ENCODE measurements around the gene AKAP10. TPM values are rescaled to one million over a fixed set of nuclear protein-coding genes. Genes with fewer than 3 reads are reported as not detected.

Gene AKAP10
- total and polyA plus RNA-seq, 2 donors (not counting 1 experiment from before 2014, with no cell fraction given) = 20.6 to 71.2 TPM

- Histone ChIP-seq H2AFZ (ENCODE audit: insufficient read depth, low read depth, low read length, poor library complexity, severe bottlenecking) (no peak overlapping the region), H3K4me2 (replicated peaks; ENCODE audit: low read depth, low read length, poor library complexity, severe bottlenecking) (no peak overlapping the region), H3K4me1 (ENCODE audit: control insufficient read depth in 2 of 2, insufficient read depth in 2 of 2, low read length in 2 of 2) (no peaks in the 10 kb centered on the region), H3K27ac (ENCODE audit: low read length in 2 of 2) (no peak overlapping the region), H3K27me3 (replicated peaks in 1 of 4; ENCODE audit: control extremely low read depth in 1 of 4, control insufficient read depth in 3 of 4, insufficient read depth in 4 of 4, low read length in 3 of 4) (no peaks in the 10 kb centered on the region), H3K4me3 (ENCODE audit: control extremely low read depth in 1 of 5, extremely low read depth in 1 of 5, insufficient read depth in 1 of 5, low read depth in 2 of 5, low read length in 4 of 5) (no peak overlapping the region), H3K79me2 (ENCODE audit: control insufficient read depth, insufficient read depth, low read length) (no peaks in the 10 kb centered on the region), H3K36me3 (replicated peaks in 1 of 2; ENCODE audit: control extremely low read depth in 1 of 2, control insufficient read depth in 1 of 2, extremely low read depth in 1 of 2, insufficient read depth in 2 of 2, low read length in 1 of 2) (peaks cover 17 to 51% of the 10 kb centered on the region in 2 experiments), H3K9me3 (ENCODE audit: control extremely low read depth in 1 of 3, control insufficient read depth in 2 of 3, insufficient read depth in 1 of 3, low read length in 2 of 3) (no peaks in the 10 kb centered on the region), H3K9ac (ENCODE audit: low read length) (no peak overlapping the region), H4K20me1 (ENCODE audit: control insufficient read depth, insufficient read depth, low read length, poor library complexity, severe bottlenecking) (no peaks in the 10 kb centered on the region)
- TF ChIP-seq EZH2 (IDR thresholded peaks at IDR 0.05; ENCODE audit: borderline replicate concordance, insufficient read depth, low read depth, low read length, poor library complexity, severe bottlenecking) (no peak), CTCF (IDR thresholded peaks at IDR 0.05) (no peak)
- WGBS (ENCODE audit: insufficient coverage) = 77% methylated on average over 4 of the region's 5 CpGs
- intact Hi-C loops (cut with micrococcal nuclease) = no loop called here
- H3K27me3 Mint-ChIP-seq = no peaks in the 10 kb centered on the region
- H3K27ac Mint-ChIP-seq = no peak overlapping the region
- no peak overlapping the region for H3K4me3 Mint-ChIP-seq
- ChIA-PET CTCF (no interaction called here), POLR2A (no interaction called here)
- DNase-seq (no peak), ATAC-seq (ENCODE audit: low read depth) (no peak)
- no peaks in the 10 kb centered on the region for H3K9me3 Mint-ChIP-seq (ENCODE audit: insufficient read depth)
- H3K4me1 Mint-ChIP-seq = no peaks in the 10 kb centered on the region
Observed at GRCh38 chr17:19905502-19905901, 72.1 kb downstream of the AKAP10 start.

DNA sequence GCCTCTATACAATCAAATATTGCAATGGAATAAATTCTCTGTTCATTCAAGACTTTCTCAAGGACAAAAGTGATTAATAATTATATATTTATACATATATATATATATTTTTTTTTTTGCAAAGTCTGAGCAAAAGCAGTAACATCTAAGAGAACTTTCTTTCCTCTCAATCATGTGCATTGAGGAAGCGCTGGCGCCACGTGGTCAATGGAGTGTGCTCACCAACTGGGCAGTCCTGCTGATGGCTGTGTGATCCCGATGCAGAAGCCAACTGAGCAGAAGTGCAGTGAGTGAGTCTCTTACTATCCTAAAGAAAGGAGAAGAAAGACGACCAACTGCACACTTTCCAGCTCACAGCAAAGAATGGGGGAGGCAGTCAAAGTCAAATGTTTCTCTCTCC, 72.7 kb downstream of the AKAP10 start:
- Mint-ChIP-seq H3K4me3 (no peak overlapping the region), H3K4me1 (no peaks in the 10 kb centered on the region), H3K27ac (no peak overlapping the region), H3K27me3 (no peaks in the 10 kb centered on the region), H3K9me3 (ENCODE audit: insufficient read depth) (no peaks in the 10 kb centered on the region)
- POLR2A ChIA-PET = no interaction called here
- Histone ChIP-seq H3K4me2 (replicated peaks; ENCODE audit: low read depth, low read length, poor library complexity, severe bottlenecking) (no peak overlapping the region), H3K4me1 (ENCODE audit: control insufficient read depth in 2 of 2, insufficient read depth in 2 of 2, low read length in 2 of 2) (no peaks in the 10 kb centered on the region), H3K9me3 (ENCODE audit: control extremely low read depth in 1 of 3, control insufficient read depth in 2 of 3, insufficient read depth in 1 of 3, low read length in 2 of 3) (no peaks in the 10 kb centered on the region), H3K36me3 (replicated peaks in 1 of 2; ENCODE audit: control extremely low read depth in 1 of 2, control insufficient read depth in 1 of 2, extremely low read depth in 1 of 2, insufficient read depth in 2 of 2, low read length in 1 of 2) (peaks cover 15 to 51% of the 10 kb centered on the region in 2 experiments), H3K27me3 (replicated peaks in 1 of 4; ENCODE audit: control extremely low read depth in 1 of 4, control insufficient read depth in 3 of 4, insufficient read depth in 4 of 4, low read length in 3 of 4) (no peaks in the 10 kb centered on the region), H3K9ac (ENCODE audit: low read length) (no peak overlapping the region), H2AFZ (ENCODE audit: insufficient read depth, low read depth, low read length, poor library complexity, severe bottlenecking) (no peak overlapping the region), H4K20me1 (ENCODE audit: control insufficient read depth, insufficient read depth, low read length, poor library complexity, severe bottlenecking) (no peaks in the 10 kb centered on the region), H3K79me2 (ENCODE audit: control insufficient read depth, insufficient read depth, low read length) (no peaks in the 10 kb centered on the region), H3K4me3 (ENCODE audit: control extremely low read depth in 1 of 5, extremely low read depth in 1 of 5, insufficient read depth in 1 of 5, low read depth in 2 of 5, low read length in 4 of 5) (no peak overlapping the region), H3K27ac (ENCODE audit: low read length in 2 of 2) (no peak overlapping the region)
- ATAC-seq (ENCODE audit: low read depth) = no peak
- intact Hi-C loops (cut with micrococcal nuclease) = no loop called here
- no peak for DNase-seq
- no peak for TF ChIP-seq CTCF (IDR thresholded peaks at IDR 0.05)
- no peak for TF ChIP-seq EZH2 (IDR thresholded peaks at IDR 0.05; ENCODE audit: borderline replicate concordance, insufficient read depth, low read depth, low read length, poor library complexity, severe bottlenecking)
- CTCF ChIA-PET = no interaction called here
- WGBS (ENCODE audit: insufficient coverage) = no CpG with 5 or more reads among the region's 5 CpGs

Data from B cell (primary cell).